HL-60 (cell line): ENCODE measurements around the gene KCNQ1.

Experiments used
- GABPA ChIP-seq: IDR thresholded peaks from 2 replicates; pipeline ENCODE4 v1.6.1; 2012; ENCODE audit warnings: low read depth
- POLR2AphosphoS5 ChIP-seq: IDR thresholded peaks from 2 replicates; pipeline ENCODE4 v1.6.1; 2012; ENCODE audit warnings: low read depth
- TF ChIP-seq, protein P1 (sequence below): IDR thresholded peaks from one replicate; pipeline ENCODE4 v1.5.1; 2011; ENCODE audit warnings: low read length, control low read depth, inconsistent platforms; ENCODE audit not compliant: insufficient read depth

DNA sequence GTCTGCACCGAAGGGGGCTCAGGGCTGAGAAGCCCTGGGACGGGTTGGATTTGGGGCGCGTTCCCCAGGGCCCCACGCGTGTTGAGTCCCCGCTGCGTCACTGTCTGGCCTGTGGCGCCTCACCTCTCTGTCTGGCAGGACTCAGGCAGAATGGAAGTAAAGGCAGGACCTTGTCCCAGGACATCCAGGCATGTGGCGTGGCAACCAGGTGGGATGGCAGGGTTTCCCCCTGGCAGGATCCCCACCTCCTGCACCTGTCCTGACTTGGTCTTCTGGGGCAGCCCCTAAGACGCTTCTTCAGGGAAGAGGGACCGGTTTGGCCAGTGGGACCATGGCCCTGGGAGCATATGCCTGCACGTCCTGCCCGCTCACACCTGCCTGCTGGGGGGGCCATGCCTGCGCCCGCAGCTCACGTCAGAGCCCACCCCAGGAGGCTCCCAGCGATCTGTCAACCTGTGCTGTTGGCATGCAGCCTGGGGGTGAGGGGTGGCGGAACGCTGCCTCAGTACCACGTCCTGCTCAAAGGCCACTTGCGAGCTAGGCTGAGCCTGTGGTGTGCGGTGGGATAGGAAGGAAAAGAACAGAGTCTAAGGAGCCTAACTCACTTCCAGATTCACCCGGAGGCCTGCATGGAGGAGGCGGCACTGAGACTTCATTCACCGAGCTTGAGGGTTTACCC is 72.7 kb downstream of the KCNQ1 start:
- TF ChIP-seq, protein P1, sequence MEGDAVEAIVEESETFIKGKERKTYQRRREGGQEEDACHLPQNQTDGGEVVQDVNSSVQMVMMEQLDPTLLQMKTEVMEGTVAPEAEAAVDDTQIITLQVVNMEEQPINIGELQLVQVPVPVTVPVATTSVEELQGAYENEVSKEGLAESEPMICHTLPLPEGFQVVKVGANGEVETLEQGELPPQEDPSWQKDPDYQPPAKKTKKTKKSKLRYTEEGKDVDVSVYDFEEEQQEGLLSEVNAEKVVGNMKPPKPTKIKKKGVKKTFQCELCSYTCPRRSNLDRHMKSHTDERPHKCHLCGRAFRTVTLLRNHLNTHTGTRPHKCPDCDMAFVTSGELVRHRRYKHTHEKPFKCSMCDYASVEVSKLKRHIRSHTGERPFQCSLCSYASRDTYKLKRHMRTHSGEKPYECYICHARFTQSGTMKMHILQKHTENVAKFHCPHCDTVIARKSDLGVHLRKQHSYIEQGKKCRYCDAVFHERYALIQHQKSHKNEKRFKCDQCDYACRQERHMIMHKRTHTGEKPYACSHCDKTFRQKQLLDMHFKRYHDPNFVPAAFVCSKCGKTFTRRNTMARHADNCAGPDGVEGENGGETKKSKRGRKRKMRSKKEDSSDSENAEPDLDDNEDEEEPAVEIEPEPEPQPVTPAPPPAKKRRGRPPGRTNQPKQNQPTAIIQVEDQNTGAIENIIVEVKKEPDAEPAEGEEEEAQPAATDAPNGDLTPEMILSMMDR: no peak
- no peak for TF ChIP-seq POLR2AphosphoS5
- TF ChIP-seq GABPA: no peak
